HepG2 (cell line): ENCODE results near the gene PDK1. TPM values are rescaled to one million over a fixed set of nuclear protein-coding genes. Genes with fewer than 3 reads are reported as not detected.

Experiments
- BCL6 ChIP-seq: IDR thresholded peaks from 2 replicates; pipeline ENCODE4 v1.6.1; 2016; ENCODE audit warnings: missing genetic modification reagents, missing compliant biosample characterization
- CCDC6 ChIP-seq: sonication (generic); formaldehyde crosslinking; IDR thresholded peaks from 2 replicates; pipeline ENCODE4 v1.8.1; 2022; ENCODE audit warnings: mild to moderate bottlenecking, missing genetic modification reagents, moderate library complexity
- ELK4 ChIP-seq: sonication (generic); formaldehyde crosslinking; IDR thresholded peaks from 2 replicates; pipeline ENCODE4 v1.9.0; 2021; ENCODE audit warnings: missing genetic modification reagents, borderline replicate concordance
- HES4 ChIP-seq: sonication (generic); formaldehyde crosslinking; IDR thresholded peaks from 2 replicates; pipeline ENCODE4 v1.9.0; 2021; ENCODE audit warnings: mild to moderate bottlenecking, missing genetic modification reagents, borderline replicate concordance
- KDM5A ChIP-seq: fragments of 200-600 bp; sonication (generic); IDR thresholded peaks from 2 replicates; pipeline ENCODE4 v1.7.0; 2018; ENCODE audit warnings: antibody characterized with exemption, mild to moderate bottlenecking, low read length, borderline replicate concordance
- MTF2 ChIP-seq: sonication (generic); formaldehyde crosslinking; IDR thresholded peaks from 2 replicates; pipeline ENCODE4 v1.5.0; 2020; ENCODE audit warnings: missing genetic modification reagents, borderline replicate concordance
- NFE2L2 ChIP-seq: fragments of 150-350 bp; IDR thresholded peaks from 2 replicates; pipeline ENCODE4 v1.6.1; 2014; ENCODE audit warnings: low read length
- RNF2 ChIP-seq: fragments of 450-650 bp; conservative IDR thresholded peaks from 2 replicates; pipeline ENCODE4 v1.6.1; 2016; ENCODE audit warnings: low read depth
- SOX6 ChIP-seq, 2 experiments: fragments of 450-650 bp in 1 of 2; sonication (generic) in 1 of 2; formaldehyde crosslinking in 1 of 2; IDR thresholded peaks; 2 replicates each; pipeline versions ENCODE4 v1.4.0 to v1.6.1; 2017 to 2020; ENCODE audit warnings: antibody characterized with exemption in 1 of 2, mild to moderate bottlenecking in 1 of 2, missing genetic modification reagents in 1 of 2
- TBX3 ChIP-seq: fragments of 450-650 bp; IDR thresholded peaks from 2 replicates; pipeline ENCODE4 v1.6.1; 2017; ENCODE audit warnings: antibody characterized with exemption, mild to moderate bottlenecking, inconsistent platforms, borderline replicate concordance
- THAP9 ChIP-seq: sonication (generic); formaldehyde crosslinking; IDR thresholded peaks from 2 replicates; pipeline ENCODE4; 2020; ENCODE audit warnings: missing genetic modification reagents, mild to moderate bottlenecking, borderline replicate concordance
- THRA ChIP-seq: sonication (generic); formaldehyde crosslinking; IDR thresholded peaks from 2 replicates; pipeline ENCODE4 v1.4.0; 2020; ENCODE audit warnings: missing genetic modification reagents, borderline replicate concordance
- ZFP91 ChIP-seq: sonication (generic); formaldehyde crosslinking; IDR thresholded peaks from 2 replicates; pipeline ENCODE4 v1.9.0; 2022; ENCODE audit warnings: missing genetic modification reagents, mild to moderate bottlenecking, borderline replicate concordance
- ZNF274 ChIP-seq: sonication (generic); formaldehyde crosslinking; IDR thresholded peaks from 2 replicates; pipeline ENCODE4 v1.5.1; 2020; ENCODE audit warnings: mild to moderate bottlenecking, missing genetic modification reagents
- ZNF335 ChIP-seq: sonication (generic); formaldehyde crosslinking; IDR thresholded peaks from 2 replicates; pipeline ENCODE4 v1.4.0; 2020; ENCODE audit warnings: missing genetic modification reagents
- ZNF563 ChIP-seq: sonication (generic); formaldehyde crosslinking; IDR thresholded peaks from 2 replicates; pipeline ENCODE4 v1.8.0; 2022; ENCODE audit warnings: mild to moderate bottlenecking, moderate library complexity, missing genetic modification reagents
- ZNF780A ChIP-seq: sonication (generic); formaldehyde crosslinking; IDR thresholded peaks from 2 replicates; pipeline ENCODE4 v1.8.0; 2022; ENCODE audit warnings: mild to moderate bottlenecking, missing genetic modification reagents, moderate library complexity
- ZNF790 ChIP-seq: sonication (generic); formaldehyde crosslinking; IDR thresholded peaks from 2 replicates; pipeline ENCODE4 v1.8.0; 2022; ENCODE audit warnings: missing genetic modification reagents, mild to moderate bottlenecking, borderline replicate concordance
- ZNF800 ChIP-seq: sonication (generic); formaldehyde crosslinking; IDR thresholded peaks from 2 replicates; pipeline ENCODE4 v1.4.0; 2020; ENCODE audit warnings: missing genetic modification reagents
- polyA plus RNA-seq, 8 experiments: library from polyadenylated mRNA; depleted of rRNA in 3 of 8; stranded (reverse) in 7 of 8; unstranded in 1 of 8; fragments of >200 nt; fragmentation: Illumina TruSeq in 4 of 8; extraction: Trizol in 4 of 8; gene quantifications; 2 replicates each; pipeline versions ENCODE4 v1.2.1 to v1.2.3, GENCODE V29; 2011 to 2016; ENCODE audit warnings: low read depth in 4 of 8, missing spikeins in 1 of 8, mixed read lengths in 1 of 8; ENCODE audit not compliant: insufficient read depth in 1 of 8
- total RNA-seq, 5 experiments: library from RNA; depleted of rRNA; stranded (reverse); fragments of >200 nt; fragmentation: Illumina TruSeq; extraction: Trizol; gene quantifications; 2 replicates each; pipeline ENCODE4 v1.2.3, GENCODE V29; 2016; ENCODE audit warnings: low read depth in 1 of 5

The PDK1 gene
- total and polyA plus RNA-seq, 2 of the 13 experiments (the other 11 are each of a cell fraction or from before 2014, with no cell fraction given), result 11.9 to 96.9 TPM

- TF ChIP-seq THRA (CRISPR knock-in tag) (no peak), ZNF780A (CRISPR knock-in tag) (peak; percentile 86; the same call in 1 of the 2 replicates), ELK4 (CRISPR knock-in tag) (no peak), TBX3 (no peak), ZFP91 (no peak; the same call in none of the 2 replicates), MTF2 (CRISPR knock-in tag) (no peak), HES4 (CRISPR knock-in tag) (peak; percentile 90), SOX6 (IDR thresholded peaks at IDR 0.05) (no peak), SOX6 (CRISPR knock-in tag; IDR thresholded peaks at IDR 0.05) (peak; percentile 46), KDM5A (0 out of 2 replicates have a peak, but pooled peaks have one; percentile 2), ZNF335 (no peak), ZNF790 (peak; percentile 69; the same call in 1 of the 2 replicates), ZNF800 (CRISPR knock-in tag) (no peak), BCL6 (no peak), CCDC6 (CRISPR knock-in tag) (peak; percentile 58; the same call in 1 of the 2 replicates), ZNF563 (CRISPR knock-in tag) (peak; percentile 94), RNF2 (no peak; the same call in 1 of the 2 replicates), ZNF274 (CRISPR knock-in tag) (peak; percentile 72; the same call in 1 of the 2 replicates), NFE2L2 (no peak), THAP9 (CRISPR knock-in tag) (no peak)
Observed at GRCh38 chr2:172556284-172557033, 569 bp downstream of the PDK1 start (continued).
